Astrocyte (in vitro differentiated cells and primary cell): ENCODE measurements around the gene CERS6. TPM values are rescaled to one million over a fixed set of nuclear protein-coding genes. Genes with fewer than 3 reads are reported as not detected.

Experiments
- DNase-seq: peaks from one replicate; pipeline ENCODE4 v3.0.0-alpha.2; 2010; ENCODE audit warnings: low read depth
- FAIRE-seq: peaks from 2 replicates; lab custom pipeline; 2011; peaks lifted over from hg19 to GRCh38; lab: Jason Lieb, UNC
- H2AFZ ChIP-seq: 2 replicates; pipeline ENCODE4 v1.6.0; 2012; ENCODE audit warnings: low read depth, low read length, inconsistent platforms
- H3K27ac ChIP-seq: 2 replicates; pipeline ENCODE4 v1.5.1; 2011; ENCODE audit warnings: low read depth, low read length, inconsistent platforms
- H3K27me3 ChIP-seq: 2 replicates; pipeline ENCODE4 v1.6.0; 2011; ENCODE audit warnings: low read length, inconsistent platforms; ENCODE audit not compliant: insufficient read depth
- H3K36me3 ChIP-seq: 2 replicates; pipeline ENCODE4 v1.5.1; 2011; ENCODE audit warnings: low read length, inconsistent platforms; ENCODE audit not compliant: insufficient read depth
- H3K4me1 ChIP-seq: 2 replicates; pipeline ENCODE4 v1.5.1; 2011; ENCODE audit warnings: low read length, inconsistent platforms; ENCODE audit not compliant: insufficient read depth
- H3K4me2 ChIP-seq: 2 replicates; pipeline ENCODE4 v1.6.0; 2012; ENCODE audit warnings: low read length, inconsistent platforms
- H3K4me3 ChIP-seq: 2 replicates; pipeline ENCODE4 v1.5.1; 2011; ENCODE audit warnings: low read depth, mild to moderate bottlenecking, low read length, inconsistent platforms; ENCODE audit not compliant: insufficient read depth
- H3K79me2 ChIP-seq: 2 replicates; pipeline ENCODE4 v1.6.0; 2012; ENCODE audit warnings: mild to moderate bottlenecking, low read length, inconsistent platforms; ENCODE audit not compliant: insufficient read depth
- H3K9ac ChIP-seq: 2 replicates; pipeline ENCODE4 v1.6.0; 2012; ENCODE audit warnings: mild to moderate bottlenecking, low read length, inconsistent platforms
- H3K9me3 ChIP-seq: 2 replicates; pipeline ENCODE4 v1.5.1; 2012; ENCODE audit warnings: low read depth, mild to moderate bottlenecking, low read length, inconsistent platforms; ENCODE audit not compliant: insufficient read depth
- H4K20me1 ChIP-seq: 2 replicates; pipeline ENCODE4 v1.6.0; 2012; ENCODE audit warnings: low read length, inconsistent platforms; ENCODE audit not compliant: insufficient read depth
- H3K27ac Mint-ChIP-seq: one replicate; pipeline ENCODE4 v1.8.0; 2021; ENCODE audit warnings: mild to moderate bottlenecking, mixed read lengths; ENCODE audit not compliant: unreplicated experiment
- H3K27me3 Mint-ChIP-seq: one replicate; pipeline ENCODE4 v1.8.0; 2021; ENCODE audit warnings: low read depth, mixed read lengths; ENCODE audit not compliant: unreplicated experiment
- H3K36me3 Mint-ChIP-seq: one replicate; pipeline ENCODE4 v1.8.0; 2021; ENCODE audit warnings: low read depth, mixed read lengths; ENCODE audit not compliant: unreplicated experiment
- H3K4me1 Mint-ChIP-seq: one replicate; pipeline ENCODE4 v1.8.0; 2021; ENCODE audit warnings: low read depth, mixed read lengths; ENCODE audit not compliant: unreplicated experiment
- H3K4me3 Mint-ChIP-seq: one replicate; pipeline ENCODE4 v1.8.0; 2021; ENCODE audit warnings: mild to moderate bottlenecking, moderate library complexity, mixed read lengths; ENCODE audit not compliant: unreplicated experiment
- H3K9me3 Mint-ChIP-seq: one replicate; pipeline ENCODE4 v1.8.0; 2021; ENCODE audit warnings: mild to moderate bottlenecking, mixed read lengths; ENCODE audit not compliant: unreplicated experiment
- CTCF ChIP-seq: IDR thresholded peaks from 2 replicates; pipeline ENCODE4 v1.5.1; 2011; ENCODE audit warnings: low read depth, mild to moderate bottlenecking, inconsistent platforms, low read length, moderate library complexity; ENCODE audit not compliant: insufficient read depth
- EZH2 ChIP-seq: IDR thresholded peaks from 2 replicates; pipeline ENCODE4 v1.6.1; 2012; ENCODE audit warnings: mild to moderate bottlenecking, low read length, inconsistent platforms; ENCODE audit not compliant: insufficient read depth
- total RNA-seq: library from RNA; stranded (reverse); gene quantifications from 2 replicates; pipeline ENCODE4 v1.2.1, GENCODE V29; 2021

CERS6 gene
- total RNA-seq, 1 donor from 2014 or later: 23.4 TPM

DNA sequence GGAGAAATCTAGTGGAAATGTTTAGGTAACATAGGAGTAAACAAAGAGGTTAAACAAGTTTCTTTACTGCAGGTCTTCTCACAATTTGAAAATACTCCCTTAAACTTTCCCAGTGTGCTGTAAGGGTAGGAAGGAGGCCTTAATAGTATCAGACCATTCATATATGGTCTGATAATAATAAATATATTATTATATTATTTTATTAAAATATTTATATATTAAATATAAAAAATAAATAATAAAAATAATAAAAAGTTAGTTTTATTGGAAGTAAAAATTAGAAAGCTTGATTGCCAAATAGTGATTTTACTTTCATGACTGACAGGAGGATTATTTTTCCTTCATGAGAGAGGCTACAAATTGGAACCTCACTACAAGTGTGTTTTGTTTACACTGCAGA, 353.5 kb downstream of the CERS6 start:
- H4K20me1 ChIP-seq: no peaks in the 10 kb centered on the region
- Mint-ChIP-seq H3K4me1 (peaks cover 5% of the 10 kb centered on the region), H3K9me3 (no peaks in the 10 kb centered on the region), H3K36me3 (no peaks in the 10 kb centered on the region), H3K27me3 (no peaks in the 10 kb centered on the region), H3K27ac (no peak overlapping the region), H3K4me3 (no peak overlapping the region)
- no peaks in the 10 kb centered on the region for H3K36me3 ChIP-seq
- H3K27ac ChIP-seq: no peak overlapping the region
- no peaks in the 10 kb centered on the region for H3K79me2 ChIP-seq
- no peaks in the 10 kb centered on the region for H3K27me3 ChIP-seq
- DNase-seq (no peak), FAIRE-seq (no peak)
- no peaks in the 10 kb centered on the region for H3K4me1 ChIP-seq
- H3K9me3 ChIP-seq: no peaks in the 10 kb centered on the region
- H3K4me2 ChIP-seq: no peak overlapping the region
- no peak overlapping the region for H3K9ac ChIP-seq
- TF ChIP-seq CTCF (no peak), EZH2 (no peak)
- no peak overlapping the region for H2AFZ ChIP-seq
- no peak overlapping the region for H3K4me3 ChIP-seq

DNA sequence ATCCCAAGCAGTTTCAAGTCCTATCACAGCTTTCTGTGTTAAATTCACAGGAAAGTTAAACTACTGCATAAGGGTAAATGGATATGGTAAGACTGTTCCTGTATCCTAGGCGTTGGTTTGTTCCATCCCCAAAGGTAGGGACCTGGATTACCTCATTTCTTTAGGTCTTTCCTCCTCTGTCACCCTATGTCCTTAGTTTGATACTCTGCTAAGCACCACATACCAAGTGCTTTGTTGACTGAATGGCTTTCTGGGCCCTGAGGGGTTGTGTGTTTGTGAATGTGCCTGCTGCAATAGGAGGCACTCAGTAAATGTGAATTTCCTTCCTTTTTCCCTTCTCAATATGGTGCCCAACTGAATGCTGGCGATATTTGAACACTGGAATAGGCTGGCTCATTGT, 354.2 kb downstream of the CERS6 start:
- Mint-ChIP-seq H3K27ac (no peak overlapping the region), H3K27me3 (no peaks in the 10 kb centered on the region), H3K4me3 (no peak overlapping the region), H3K9me3 (no peaks in the 10 kb centered on the region), H3K4me1 (peaks cover 5% of the 10 kb centered on the region), H3K36me3 (no peaks in the 10 kb centered on the region)
- no peak for TF ChIP-seq CTCF
- no peak for TF ChIP-seq EZH2
- no peaks in the 10 kb centered on the region for H3K27me3 ChIP-seq
- H3K9ac ChIP-seq: no peak overlapping the region
- H4K20me1 ChIP-seq: no peaks in the 10 kb centered on the region
- FAIRE-seq (no peak), DNase-seq (no peak)
- H3K4me1 ChIP-seq: no peaks in the 10 kb centered on the region
- no peaks in the 10 kb centered on the region for H3K9me3 ChIP-seq
- H3K27ac ChIP-seq: no peak overlapping the region
- no peak overlapping the region for H3K4me3 ChIP-seq
- no peaks in the 10 kb centered on the region for H3K36me3 ChIP-seq
- no peak overlapping the region for H2AFZ ChIP-seq
- no peaks in the 10 kb centered on the region for H3K79me2 ChIP-seq
- no peak overlapping the region for H3K4me2 ChIP-seq

DNA sequence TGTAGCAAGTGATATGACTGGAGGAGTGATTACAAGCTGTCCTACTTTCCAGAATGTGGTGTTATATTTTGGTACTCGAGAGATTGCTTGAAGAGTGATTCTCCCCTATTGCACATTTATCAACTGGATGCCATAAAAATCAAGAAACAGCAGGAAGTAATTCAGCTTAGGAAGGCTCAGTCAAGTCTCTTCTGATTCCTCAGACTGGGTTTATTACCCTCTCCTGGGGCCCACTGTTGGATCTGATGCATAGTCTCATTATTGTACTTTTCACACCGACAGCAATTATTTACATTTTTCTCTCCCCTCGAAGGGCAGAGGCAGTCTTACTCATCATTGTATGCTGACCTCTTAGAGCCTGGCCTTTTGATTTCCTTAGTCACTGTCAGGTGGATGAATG, 355.6 kb downstream of the CERS6 start:
- Histone ChIP-seq H3K36me3 (no peaks in the 10 kb centered on the region), H3K27me3 (no peaks in the 10 kb centered on the region), H3K4me2 (no peak overlapping the region), H4K20me1 (no peaks in the 10 kb centered on the region), H3K9ac (no peak overlapping the region), H3K4me1 (no peaks in the 10 kb centered on the region), H3K9me3 (no peaks in the 10 kb centered on the region), H3K27ac (no peak overlapping the region), H2AFZ (no peak overlapping the region), H3K79me2 (no peaks in the 10 kb centered on the region), H3K4me3 (no peak overlapping the region)
- no peak overlapping the region for H3K27ac Mint-ChIP-seq
- H3K27me3 Mint-ChIP-seq: no peaks in the 10 kb centered on the region
- peaks cover 12% of the 10 kb centered on the region for H3K4me1 Mint-ChIP-seq
- no peak overlapping the region for H3K4me3 Mint-ChIP-seq
- FAIRE-seq: no peak
- H3K36me3 Mint-ChIP-seq: no peaks in the 10 kb centered on the region
- no peaks in the 10 kb centered on the region for H3K9me3 Mint-ChIP-seq
- DNase-seq: no peak
- TF ChIP-seq EZH2: no peak
- TF ChIP-seq CTCF: no peak
